Measurements from ENCODE around the gene SYNPR. TPM values are rescaled to one million over a fixed set of nuclear protein-coding genes. Genes with fewer than 3 reads are reported as not detected.

The SYNPR gene
- total and polyA plus RNA-seq, 8 donors, result 0.13 to 0.42 (median 0.20) TPM; not detected in 4

DNA sequence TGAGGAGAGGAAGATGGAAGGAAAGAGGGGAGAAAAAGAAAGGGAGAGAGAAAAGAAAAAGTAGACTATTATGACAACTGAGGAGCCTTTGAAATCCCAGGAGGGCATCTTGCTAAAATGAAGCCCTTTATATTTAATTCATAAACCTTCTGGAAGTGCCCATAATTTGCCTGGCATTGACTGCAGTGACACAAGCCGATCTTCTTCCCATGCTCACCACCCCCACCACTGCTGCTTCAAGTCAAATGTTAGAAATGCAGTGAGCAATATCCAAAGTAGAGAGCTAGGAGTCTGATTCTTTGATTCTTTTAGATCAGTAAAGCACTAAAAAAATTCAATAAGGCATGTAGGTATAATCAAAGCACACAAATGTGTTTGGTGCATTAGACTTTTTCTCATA lies 235.7 kb downstream of the SYNPR start:
- Histone ChIP-seq H3K9me3 (no peaks in the 10 kb centered on the region), H3K4me3 (no peak overlapping the region), H3K4me1 (no peaks in the 10 kb centered on the region), H3K27ac (no peak overlapping the region), H3K36me3 (no peaks in the 10 kb centered on the region), H3K27me3 (no peaks in the 10 kb centered on the region)
- ATAC-seq (no peak), DNase-seq (no peak)
- intact Hi-C loops (cut with DNase I), result no loop called here
- TF ChIP-seq CTCF (IDR thresholded peaks at IDR 0.05), result no peak

DNA sequence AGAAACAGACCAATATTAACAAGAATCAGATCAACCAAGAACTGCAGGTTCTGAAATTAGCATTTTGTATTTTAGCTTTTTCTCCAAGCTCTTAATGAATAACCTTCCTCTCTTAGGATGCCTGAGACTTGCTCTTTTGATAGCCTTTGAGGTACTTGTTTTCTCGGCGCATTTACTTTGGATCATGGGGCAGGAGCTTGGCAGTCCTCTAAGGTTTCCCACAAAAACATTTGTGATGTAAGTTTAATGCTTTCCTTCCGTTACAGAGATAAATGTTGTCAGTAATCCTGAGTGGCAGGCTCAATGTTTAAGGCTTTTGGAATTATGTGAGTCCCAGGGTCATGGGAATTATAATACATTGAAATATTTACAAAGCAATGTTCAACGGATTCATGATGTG lies 236.6 kb downstream of the SYNPR start:
- no peaks in the 10 kb centered on the region for H3K36me3 ChIP-seq
- no peaks in the 10 kb centered on the region for H3K27me3 ChIP-seq
- H3K27ac ChIP-seq, result no peak overlapping the region
- no peak overlapping the region for H3K4me3 ChIP-seq
- TF ChIP-seq CTCF (IDR thresholded peaks at IDR 0.05), result no peak
- no peaks in the 10 kb centered on the region for H3K4me1 ChIP-seq
- H3K9me3 ChIP-seq, result no peaks in the 10 kb centered on the region
- ATAC-seq, result no peak
- intact Hi-C loops (cut with DNase I), result no loop called here
- no peak for DNase-seq

DNA sequence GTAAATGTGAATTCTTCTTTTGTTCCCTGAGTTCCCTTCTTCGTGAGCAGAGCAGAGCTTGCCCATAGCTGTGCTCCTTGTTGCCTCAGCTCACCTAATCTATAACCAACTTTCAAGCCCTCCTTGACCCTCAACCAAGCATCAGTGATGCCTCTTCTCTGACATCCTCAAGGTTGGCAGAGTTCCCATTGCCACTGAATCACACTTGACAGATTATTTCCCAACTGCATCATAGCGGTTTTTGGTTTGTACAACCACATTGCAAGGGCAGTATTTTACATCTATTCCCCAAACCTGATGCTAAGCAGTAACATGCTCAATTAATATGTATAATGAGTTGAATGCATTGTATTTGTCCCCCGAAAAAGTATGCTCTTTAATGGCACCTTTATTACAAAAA lies 241.3 kb downstream of the SYNPR start:
- no peak overlapping the region for H3K4me3 ChIP-seq
- no peaks in the 10 kb centered on the region for H3K4me1 ChIP-seq

DNA sequence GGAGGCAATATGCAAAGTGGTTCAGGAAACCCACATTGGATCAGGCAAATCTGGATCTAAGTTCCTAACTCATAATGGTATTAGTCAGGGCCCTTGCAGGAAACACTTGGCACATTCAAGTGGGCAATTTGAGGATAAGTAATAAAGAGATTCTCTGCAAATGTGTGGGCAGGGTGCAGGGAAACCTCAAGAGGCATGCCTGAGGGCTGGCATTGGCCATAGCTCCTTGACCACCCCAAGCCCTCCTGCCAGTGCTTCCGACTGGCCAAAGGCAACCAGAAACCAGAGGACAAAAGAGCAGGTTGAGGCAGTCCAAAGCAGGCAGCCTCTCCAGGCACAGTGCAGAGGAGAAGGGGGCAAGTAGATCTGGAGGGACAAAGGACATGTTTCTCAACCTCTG lies 243.5 kb downstream of the SYNPR start:
- ATAC-seq (peak; percentile 82), DNase-seq (peak in 1 of 4 donors; percentile 59)

More for the DNA sequence above, 241.3 kb downstream of the SYNPR start:
- Histone ChIP-seq H3K27ac (no peak overlapping the region), H3K36me3 (no peaks in the 10 kb centered on the region), H3K27me3 (no peaks in the 10 kb centered on the region), H3K9me3 (no peaks in the 10 kb centered on the region)
- DNase-seq, result no peak
- TF ChIP-seq CTCF (IDR thresholded peaks at IDR 0.05), result no peak
- no peak for ATAC-seq
- intact Hi-C loops (cut with DNase I), result no loop called here

GRCh38 chr3:63523100-63523499 lies 245.0 kb downstream of the SYNPR start:
- Histone ChIP-seq H3K4me3 (no peak overlapping the region), H3K36me3 (no peaks in the 10 kb centered on the region), H3K4me1 (no peaks in the 10 kb centered on the region), H3K9me3 (no peaks in the 10 kb centered on the region), H3K27me3 (no peaks in the 10 kb centered on the region), H3K27ac (no peak overlapping the region)
- ATAC-seq, result no peak
- TF ChIP-seq CTCF (IDR thresholded peaks at IDR 0.05), result no peak
- intact Hi-C loops (cut with DNase I), result no loop called here
- DNase-seq, result no peak

More for the DNA sequence above, 243.5 kb downstream of the SYNPR start:
- intact Hi-C loops (cut with DNase I), result no loop called here
- H3K27ac ChIP-seq, result no peak overlapping the region
- TF ChIP-seq CTCF (IDR thresholded peaks at IDR 0.05), result no peak
- no peaks in the 10 kb centered on the region for H3K36me3 ChIP-seq
- no peaks in the 10 kb centered on the region for H3K4me1 ChIP-seq
- no peaks in the 10 kb centered on the region for H3K27me3 ChIP-seq
- no peak overlapping the region for H3K4me3 ChIP-seq
- H3K9me3 ChIP-seq, result no peaks in the 10 kb centered on the region

Measured in left lung (tissue), 10 donors.